ENCODE measurements around the gene CSMD2. TPM values are rescaled to one million over a fixed set of nuclear protein-coding genes. Genes with fewer than 3 reads are reported as not detected.

Gene CSMD2
- total and polyA plus RNA-seq, 2 of the 8 experiments (the other 6 are each of a cell fraction or from before 2014, with no cell fraction given), result 7.0 to 14.7 TPM

DNA sequence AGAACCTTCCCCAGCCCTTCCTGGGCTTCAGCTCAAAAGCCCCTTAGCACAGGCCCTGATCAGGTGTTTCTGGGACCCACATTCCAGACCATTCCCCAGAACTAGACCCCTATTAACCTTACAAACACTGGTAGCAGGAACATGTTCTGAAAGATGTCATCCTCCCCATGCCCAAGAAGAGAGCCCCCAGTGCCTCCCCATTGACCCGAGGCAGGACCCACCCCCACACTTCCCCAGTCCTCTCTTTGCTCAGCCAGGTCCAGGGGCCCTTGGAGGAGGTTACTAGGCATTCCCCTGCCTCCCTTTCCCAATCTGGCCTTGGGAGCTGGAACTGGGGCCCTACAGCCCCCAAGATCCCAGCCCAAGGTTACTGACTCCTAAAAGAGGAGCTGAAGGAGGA is 340.1 kb downstream of the CSMD2 start:
- FAIRE-seq (no peak), DNase-seq (ENCODE audit: low read depth in 1 of 2, low spot score in 2 of 2) (no peak)
- peaks cover 9 to 16% of the 10 kb centered on the region in 2 experiments; a peak in 3 of 4 replicates for H3K9me3 ChIP-seq (ENCODE audit: insufficient read depth in 2 of 2, low read depth in 1 of 2, low read length in 1 of 2)
- no peak overlapping the region for H2BK20ac ChIP-seq (ENCODE audit: low read length)
- H3K27me3 ChIP-seq (replicated peaks in 1 of 4; ENCODE audit: control insufficient read depth in 3 of 4, extremely low read depth in 1 of 4, insufficient read depth in 3 of 4, low read length in 3 of 4), result no peaks in the 10 kb centered on the region
- H2AK5ac ChIP-seq (ENCODE audit: low read depth, low read length), result no peak overlapping the region
- no peak overlapping the region for H3K18ac ChIP-seq (ENCODE audit: extremely low read depth, low read length)
- no peaks in the 10 kb centered on the region for H3K4me1 ChIP-seq (replicated peaks in 1 of 4; ENCODE audit: control insufficient read depth in 3 of 4, insufficient read depth in 4 of 4, low read length in 3 of 4)
- H3K4ac ChIP-seq (replicated peaks; ENCODE audit: insufficient read length, low read depth, low read length), result no peak overlapping the region
- H2BK15ac ChIP-seq (ENCODE audit: low read length), result no peak overlapping the region
- no peak overlapping the region for H3K4me3 ChIP-seq (ENCODE audit: extremely low read depth in 1 of 4, insufficient read depth in 2 of 4, low read depth in 3 of 4, low read length in 4 of 4)
- H2AFZ ChIP-seq (ENCODE audit: low read length), result no peak overlapping the region
- H3K27ac ChIP-seq (ENCODE audit: low read depth, low read length), result no peak overlapping the region
- no peak overlapping the region for H4K91ac ChIP-seq (replicated peaks; ENCODE audit: insufficient read length, low read length)
- no peaks in the 10 kb centered on the region for H3K79me1 ChIP-seq (ENCODE audit: low read depth, low read length)
- H3K23ac ChIP-seq (ENCODE audit: insufficient read length), result no peak overlapping the region
- peaks cover 0 to 5% (median 0%) of the 10 kb centered on the region in 4 experiments; a peak in 1 of 8 replicates for H3K36me3 ChIP-seq (ENCODE audit: control insufficient read depth in 2 of 4, insufficient read depth in 4 of 4, low read length in 3 of 4)
- H2BK5ac ChIP-seq (ENCODE audit: low read depth, low read length), result no peak overlapping the region
- H3K56ac ChIP-seq (replicated peaks; ENCODE audit: insufficient read length, low read depth, low read length), result no peak overlapping the region
- no peak overlapping the region for H4K5ac ChIP-seq (ENCODE audit: insufficient read length, low read depth, low read length)
- no peak overlapping the region for H2BK120ac ChIP-seq (replicated peaks; ENCODE audit: low read depth, low read length)
- no peak overlapping the region for H3K14ac ChIP-seq (ENCODE audit: insufficient read length)
- no peak overlapping the region for H4K8ac ChIP-seq (ENCODE audit: extremely low read depth, insufficient read depth, low read length)
- WGBS, 2 experiments (ENCODE audit: extremely low coverage in 1 of 2, insufficient coverage in 1 of 2, insufficient read length in 1 of 2, insufficient replicate concordance in 2 of 2, low coverage in 1 of 2, low lambda C conversion rate in 2 of 2, missing lambda C conversion rate in 1 of 2), result no CpG with 5 or more reads among the region's 1 CpG
- H3K4me2 ChIP-seq (ENCODE audit: insufficient read depth in 1 of 2, low read depth in 2 of 2, low read length in 2 of 2), result no peak overlapping the region
- no peaks in the 10 kb centered on the region for H3K79me2 ChIP-seq (ENCODE audit: control insufficient read depth in 1 of 2, insufficient read depth in 2 of 2, low read length in 2 of 2)
- CTCF ChIA-PET (ENCODE audit: partially characterized antibody), result interaction anchor here (1.0 kb wide), 1 partner anchor 290 kb away, joined by 4 read pairs; no protein-coding TSS in a partner anchor
- no peaks in the 10 kb centered on the region for H4K20me1 ChIP-seq (replicated peaks in 1 of 2; ENCODE audit: control insufficient read depth in 1 of 2, insufficient read depth in 2 of 2, low read length in 2 of 2)
- no peak overlapping the region for H2BK12ac ChIP-seq (ENCODE audit: low read depth, low read length)
- POLR2A ChIA-PET (ENCODE audit: partially characterized antibody), result no interaction called here
- H3K9ac ChIP-seq (replicated peaks in 1 of 4; ENCODE audit: extremely low read depth in 1 of 4, low read depth in 3 of 4, low read length in 3 of 4), result no peak overlapping the region
- H3K23me2 ChIP-seq (ENCODE audit: low read depth, low read length), result no peaks in the 10 kb centered on the region
- no peak for TF ChIP-seq NRF1 (IDR thresholded peaks at IDR 0.05; ENCODE audit: low read depth, low read length)
- no peak for TF ChIP-seq GABPA (IDR thresholded peaks at IDR 0.05; ENCODE audit: borderline replicate concordance, insufficient read depth, low read length)
- TF ChIP-seq, protein P1, sequence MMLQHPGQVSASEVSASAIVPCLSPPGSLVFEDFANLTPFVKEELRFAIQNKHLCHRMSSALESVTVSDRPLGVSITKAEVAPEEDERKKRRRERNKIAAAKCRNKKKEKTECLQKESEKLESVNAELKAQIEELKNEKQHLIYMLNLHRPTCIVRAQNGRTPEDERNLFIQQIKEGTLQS (IDR thresholded peaks at IDR 0.05; ENCODE audit: insufficient read depth, low read depth, low read length), result no peak
- no peak for TF ChIP-seq YY1 (IDR thresholded peaks at IDR 0.05; ENCODE audit: low read depth, low read length)
- TF ChIP-seq CEBPB (IDR thresholded peaks at IDR 0.05; ENCODE audit: low read depth, low read length), result no peak
